SK-N-SH treated with all-trans-retinoic acid at 6 μM for 48 hours (cell line): ENCODE measurements around the gene CHDH.
A peak's percentile ranks its signal among the peaks of the same experiment; 100 is the strongest.

Experiments used
- ATAC-seq: fragments of 200-7000 bp; cut with Tn5 transposase; 3 replicates; pipeline ENCODE4 v1.9.1; 2020; ENCODE audit warnings: mild to moderate bottlenecking, moderate library complexity
- ARNTL ChIP-seq: fragments of 450-650 bp; formaldehyde crosslinking; IDR thresholded peaks from 2 replicates; pipeline ENCODE4 v1.5.0; 2020; ENCODE audit warnings: low read depth, mild to moderate bottlenecking, moderate library complexity, borderline replicate concordance
- BACH2 ChIP-seq: fragments of 250-450 bp; sonication (Bioruptor Pico); IDR thresholded peaks from 2 replicates; pipeline ENCODE4 v1.9.0; 2021; ENCODE audit warnings: mild to moderate bottlenecking, borderline replicate concordance
- CSDC2 ChIP-seq: fragments of 250-450 bp; sonication (Bioruptor Pico); IDR thresholded peaks from 2 replicates; pipeline ENCODE4 v1.5.0; 2020; ENCODE audit warnings: mild to moderate bottlenecking, moderate library complexity
- ESRRG ChIP-seq: fragments of 250-450 bp; sonication (Bioruptor Pico); IDR thresholded peaks from 2 replicates; pipeline ENCODE4 v1.6.1; 2021; ENCODE audit warnings: mild to moderate bottlenecking
- GLIS3 ChIP-seq: fragments of 250-450 bp; sonication (Bioruptor Pico); IDR thresholded peaks from 2 replicates; pipeline ENCODE4 v1.5.0; 2020; ENCODE audit warnings: mild to moderate bottlenecking, moderate library complexity
- OSR1 ChIP-seq: fragments of 250-450 bp; sonication (Bioruptor Pico); IDR thresholded peaks from 2 replicates; pipeline ENCODE4 v1.8.0; 2022; ENCODE audit warnings: moderate library complexity, mild to moderate bottlenecking, inconsistent platforms
- PATZ1 ChIP-seq: fragments of 250-450 bp; sonication (Bioruptor Pico); IDR thresholded peaks from 2 replicates; pipeline ENCODE4 v1.8.0; 2020; ENCODE audit warnings: mild to moderate bottlenecking, moderate library complexity, borderline replicate concordance
- PPARA ChIP-seq: fragments of 250-450 bp; sonication (Bioruptor Pico); IDR thresholded peaks from 2 replicates; pipeline ENCODE4 v1.5.0; 2020; ENCODE audit warnings: mild to moderate bottlenecking, borderline replicate concordance
- RARB ChIP-seq: fragments of 250-450 bp; sonication (Bioruptor Pico); IDR thresholded peaks from 2 replicates; pipeline ENCODE4 v1.8.0; 2021; ENCODE audit warnings: mild to moderate bottlenecking, moderate library complexity
- SNAI2 ChIP-seq: fragments of 250-450 bp; sonication (Bioruptor Pico); IDR thresholded peaks from 2 replicates; pipeline ENCODE4 v1.5.0; 2020; ENCODE audit warnings: mild to moderate bottlenecking, moderate library complexity
- TCF4 ChIP-seq: fragments of 250-450 bp; sonication (Bioruptor Pico); IDR thresholded peaks from 2 replicates; pipeline ENCODE4 v1.8.0; 2021; ENCODE audit warnings: mild to moderate bottlenecking, moderate library complexity, borderline replicate concordance
- TOX ChIP-seq: fragments of 250-450 bp; sonication (Bioruptor Pico); IDR thresholded peaks from 2 replicates; pipeline ENCODE4 v1.8.0; 2021; ENCODE audit warnings: mild to moderate bottlenecking, moderate library complexity, borderline replicate concordance
- ZC3H10 ChIP-seq: fragments of 250-450 bp; sonication (Bioruptor Pico); IDR thresholded peaks from 2 replicates; pipeline ENCODE4 v1.5.1; 2021; ENCODE audit warnings: mild to moderate bottlenecking, moderate library complexity
- ZFP3 ChIP-seq: fragments of 250-450 bp; sonication (Bioruptor Pico); IDR thresholded peaks from 2 replicates; pipeline ENCODE4 v1.5.0; 2020; ENCODE audit warnings: mild to moderate bottlenecking, moderate library complexity
- ZFP30 ChIP-seq: fragments of 450-650 bp; formaldehyde crosslinking; IDR thresholded peaks from 2 replicates; pipeline ENCODE4 v1.5.0; 2022; ENCODE audit warnings: mild to moderate bottlenecking, moderate library complexity
- ZNF565 ChIP-seq: fragments of 450-650 bp; formaldehyde crosslinking; conservative IDR thresholded peaks from 2 replicates; pipeline ENCODE4 v1.5.0; 2020; ENCODE audit warnings: low read depth, mild to moderate bottlenecking, moderate library complexity
- ZNF70 ChIP-seq: fragments of 450-650 bp; formaldehyde crosslinking; IDR thresholded peaks from 2 replicates; pipeline ENCODE4 v1.5.0; 2020; ENCODE audit warnings: mild to moderate bottlenecking, moderate library complexity
- ZNF8 ChIP-seq: fragments of 450-650 bp; formaldehyde crosslinking; IDR thresholded peaks from 2 replicates; pipeline ENCODE4 v1.5.0; 2020; ENCODE audit warnings: mild to moderate bottlenecking, moderate library complexity
- TF ChIP-seq, protein P1 (sequence below): fragments of 250-450 bp; sonication (Bioruptor Pico); IDR thresholded peaks from 2 replicates; pipeline ENCODE4 v1.8.0; 2021; ENCODE audit warnings: low read depth, mild to moderate bottlenecking, moderate library complexity, borderline replicate concordance
- TF ChIP-seq, protein P2 (sequence below): fragments of 250-450 bp; sonication (Bioruptor Pico); IDR thresholded peaks from 2 replicates; pipeline ENCODE4 v1.5.1; 2020; ENCODE audit warnings: low read depth, mild to moderate bottlenecking, moderate library complexity
- TF ChIP-seq, protein P3 (sequence below): fragments of 250-450 bp; sonication (Bioruptor Pico); IDR thresholded peaks from 2 replicates; pipeline ENCODE4 v1.5.1; 2021; ENCODE audit warnings: mild to moderate bottlenecking, moderate library complexity
- TF ChIP-seq, protein P4 (sequence below): fragments of 250-450 bp; sonication (Bioruptor Pico); IDR thresholded peaks from 2 replicates; pipeline ENCODE4 v1.5.0; 2020; ENCODE audit warnings: mild to moderate bottlenecking, moderate library complexity

CHDH gene

DNA sequence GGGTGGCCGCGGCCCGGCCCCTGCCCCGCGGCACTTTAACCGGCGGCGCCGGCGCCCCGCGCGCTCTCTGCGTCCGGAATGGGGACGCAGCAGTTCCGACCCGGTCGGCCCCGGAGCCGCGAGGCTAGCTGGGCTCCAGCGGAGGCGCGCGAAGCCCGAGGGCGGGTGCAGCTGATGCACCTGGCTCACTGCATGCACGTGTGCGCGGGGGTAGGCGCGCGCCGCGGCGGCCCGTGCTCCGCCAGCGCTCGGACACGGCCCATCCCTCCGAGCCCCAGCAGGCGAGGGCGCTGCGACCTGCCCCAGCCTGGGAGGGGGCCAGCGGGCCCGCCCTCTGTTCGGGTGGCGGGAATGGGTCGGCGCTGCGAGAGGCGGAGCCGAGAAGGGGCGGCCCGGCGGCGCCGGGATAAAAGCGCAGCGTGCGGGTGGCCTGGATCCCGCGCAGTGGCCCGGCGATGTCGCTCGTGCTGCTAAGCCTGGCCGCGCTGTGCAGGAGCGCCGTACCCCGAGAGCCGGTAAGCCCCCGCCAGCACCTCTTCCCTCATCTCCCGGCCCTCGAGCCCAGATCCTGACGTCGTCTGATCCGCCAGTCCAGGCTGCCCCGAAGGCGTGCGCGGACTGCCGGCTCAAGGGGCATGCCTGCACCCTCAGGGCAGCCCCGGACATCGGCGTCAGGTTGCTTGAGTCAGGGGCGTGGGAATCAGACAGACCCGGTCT is at the start of gene CHDH, which contains the start of gene IL17RB:
Gene CHDH (minus strand): TSS at position 286 of the 717 bp plus-strand sequence. CDS start 22,411 bp downstream, outside the sequence.
Gene IL17RB (plus strand): TSS at position 435 of the 717 bp plus-strand sequence. CDS start 21 bp downstream, at position 456.
- no peak for TF ChIP-seq ZNF70 (CRISPR knock-in tag)
- no peak for TF ChIP-seq ZNF8 (CRISPR knock-in tag)
- no peak for TF ChIP-seq ZFP30 (CRISPR knock-in tag)
- no peak for TF ChIP-seq PATZ1 (CRISPR knock-in tag)
- no peak for TF ChIP-seq ZFP3 (CRISPR knock-in tag)
- no peak for TF ChIP-seq SNAI2 (CRISPR knock-in tag)
- no peak for TF ChIP-seq RARB
- TF ChIP-seq ESRRG (CRISPR knock-in tag): no peak
- TF ChIP-seq, protein P1, sequence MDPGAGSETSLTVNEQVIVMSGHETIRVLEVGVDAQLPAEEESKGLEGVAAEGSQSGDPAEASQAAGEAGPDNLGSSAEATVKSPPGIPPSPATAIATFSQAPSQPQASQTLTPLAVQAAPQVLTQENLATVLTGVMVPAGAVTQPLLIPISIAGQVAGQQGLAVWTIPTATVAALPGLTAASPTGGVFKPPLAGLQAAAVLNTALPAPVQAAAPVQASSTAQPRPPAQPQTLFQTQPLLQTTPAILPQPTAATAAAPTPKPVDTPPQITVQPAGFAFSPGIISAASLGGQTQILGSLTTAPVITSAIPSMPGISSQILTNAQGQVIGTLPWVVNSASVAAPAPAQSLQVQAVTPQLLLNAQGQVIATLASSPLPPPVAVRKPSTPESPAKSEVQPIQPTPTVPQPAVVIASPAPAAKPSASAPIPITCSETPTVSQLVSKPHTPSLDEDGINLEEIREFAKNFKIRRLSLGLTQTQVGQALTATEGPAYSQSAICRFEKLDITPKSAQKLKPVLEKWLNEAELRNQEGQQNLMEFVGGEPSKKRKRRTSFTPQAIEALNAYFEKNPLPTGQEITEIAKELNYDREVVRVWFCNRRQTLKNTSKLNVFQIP: no peak
- TF ChIP-seq, protein P2, sequence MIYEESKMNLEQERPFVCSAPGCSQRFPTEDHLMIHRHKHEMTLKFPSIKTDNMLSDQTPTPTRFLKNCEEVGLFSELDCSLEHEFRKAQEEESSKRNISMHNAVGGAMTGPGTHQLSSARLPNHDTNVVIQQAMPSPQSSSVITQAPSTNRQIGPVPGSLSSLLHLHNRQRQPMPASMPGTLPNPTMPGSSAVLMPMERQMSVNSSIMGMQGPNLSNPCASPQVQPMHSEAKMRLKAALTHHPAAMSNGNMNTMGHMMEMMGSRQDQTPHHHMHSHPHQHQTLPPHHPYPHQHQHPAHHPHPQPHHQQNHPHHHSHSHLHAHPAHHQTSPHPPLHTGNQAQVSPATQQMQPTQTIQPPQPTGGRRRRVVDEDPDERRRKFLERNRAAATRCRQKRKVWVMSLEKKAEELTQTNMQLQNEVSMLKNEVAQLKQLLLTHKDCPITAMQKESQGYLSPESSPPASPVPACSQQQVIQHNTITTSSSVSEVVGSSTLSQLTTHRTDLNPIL: no peak
- TF ChIP-seq, protein P3, sequence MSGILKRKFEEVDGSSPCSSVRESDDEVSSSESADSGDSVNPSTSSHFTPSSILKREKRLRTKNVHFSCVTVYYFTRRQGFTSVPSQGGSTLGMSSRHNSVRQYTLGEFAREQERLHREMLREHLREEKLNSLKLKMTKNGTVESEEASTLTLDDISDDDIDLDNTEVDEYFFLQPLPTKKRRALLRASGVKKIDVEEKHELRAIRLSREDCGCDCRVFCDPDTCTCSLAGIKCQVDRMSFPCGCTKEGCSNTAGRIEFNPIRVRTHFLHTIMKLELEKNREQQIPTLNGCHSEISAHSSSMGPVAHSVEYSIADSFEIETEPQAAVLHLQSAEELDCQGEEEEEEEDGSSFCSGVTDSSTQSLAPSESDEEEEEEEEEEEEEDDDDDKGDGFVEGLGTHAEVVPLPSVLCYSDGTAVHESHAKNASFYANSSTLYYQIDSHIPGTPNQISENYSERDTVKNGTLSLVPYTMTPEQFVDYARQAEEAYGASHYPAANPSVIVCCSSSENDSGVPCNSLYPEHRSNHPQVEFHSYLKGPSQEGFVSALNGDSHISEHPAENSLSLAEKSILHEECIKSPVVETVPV (CRISPR knock-in tag): no peak
- no peak for TF ChIP-seq PPARA (CRISPR knock-in tag)
- no peak for TF ChIP-seq OSR1
- no peak for TF ChIP-seq ZNF565 (CRISPR knock-in tag)
- TF ChIP-seq CSDC2 (CRISPR knock-in tag): no peak
- no peak for TF ChIP-seq GLIS3 (CRISPR knock-in tag)
- TF ChIP-seq BACH2 (CRISPR knock-in tag): no peak
- TF ChIP-seq, protein P4, sequence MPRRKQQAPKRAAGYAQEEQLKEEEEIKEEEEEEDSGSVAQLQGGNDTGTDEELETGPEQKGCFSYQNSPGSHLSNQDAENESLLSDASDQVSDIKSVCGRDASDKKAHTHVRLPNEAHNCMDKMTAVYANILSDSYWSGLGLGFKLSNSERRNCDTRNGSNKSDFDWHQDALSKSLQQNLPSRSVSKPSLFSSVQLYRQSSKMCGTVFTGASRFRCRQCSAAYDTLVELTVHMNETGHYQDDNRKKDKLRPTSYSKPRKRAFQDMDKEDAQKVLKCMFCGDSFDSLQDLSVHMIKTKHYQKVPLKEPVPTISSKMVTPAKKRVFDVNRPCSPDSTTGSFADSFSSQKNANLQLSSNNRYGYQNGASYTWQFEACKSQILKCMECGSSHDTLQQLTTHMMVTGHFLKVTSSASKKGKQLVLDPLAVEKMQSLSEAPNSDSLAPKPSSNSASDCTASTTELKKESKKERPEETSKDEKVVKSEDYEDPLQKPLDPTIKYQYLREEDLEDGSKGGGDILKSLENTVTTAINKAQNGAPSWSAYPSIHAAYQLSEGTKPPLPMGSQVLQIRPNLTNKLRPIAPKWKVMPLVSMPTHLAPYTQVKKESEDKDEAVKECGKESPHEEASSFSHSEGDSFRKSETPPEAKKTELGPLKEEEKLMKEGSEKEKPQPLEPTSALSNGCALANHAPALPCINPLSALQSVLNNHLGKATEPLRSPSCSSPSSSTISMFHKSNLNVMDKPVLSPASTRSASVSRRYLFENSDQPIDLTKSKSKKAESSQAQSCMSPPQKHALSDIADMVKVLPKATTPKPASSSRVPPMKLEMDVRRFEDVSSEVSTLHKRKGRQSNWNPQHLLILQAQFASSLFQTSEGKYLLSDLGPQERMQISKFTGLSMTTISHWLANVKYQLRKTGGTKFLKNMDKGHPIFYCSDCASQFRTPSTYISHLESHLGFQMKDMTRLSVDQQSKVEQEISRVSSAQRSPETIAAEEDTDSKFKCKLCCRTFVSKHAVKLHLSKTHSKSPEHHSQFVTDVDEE (CRISPR knock-in tag): no peak
- TF ChIP-seq TOX: no peak
- TF ChIP-seq ARNTL (CRISPR knock-in tag): no peak
- ATAC-seq: peak; percentile 39

GRCh38 chr3:53892286-53892637 is 46.0 kb upstream of the CHDH start:
- no peak for TF ChIP-seq PPARA (CRISPR knock-in tag)
- TF ChIP-seq ZNF565 (CRISPR knock-in tag): 0 out of 2 replicates have a peak, but pooled peaks have one; percentile 5
- no peak for ATAC-seq

DNA sequence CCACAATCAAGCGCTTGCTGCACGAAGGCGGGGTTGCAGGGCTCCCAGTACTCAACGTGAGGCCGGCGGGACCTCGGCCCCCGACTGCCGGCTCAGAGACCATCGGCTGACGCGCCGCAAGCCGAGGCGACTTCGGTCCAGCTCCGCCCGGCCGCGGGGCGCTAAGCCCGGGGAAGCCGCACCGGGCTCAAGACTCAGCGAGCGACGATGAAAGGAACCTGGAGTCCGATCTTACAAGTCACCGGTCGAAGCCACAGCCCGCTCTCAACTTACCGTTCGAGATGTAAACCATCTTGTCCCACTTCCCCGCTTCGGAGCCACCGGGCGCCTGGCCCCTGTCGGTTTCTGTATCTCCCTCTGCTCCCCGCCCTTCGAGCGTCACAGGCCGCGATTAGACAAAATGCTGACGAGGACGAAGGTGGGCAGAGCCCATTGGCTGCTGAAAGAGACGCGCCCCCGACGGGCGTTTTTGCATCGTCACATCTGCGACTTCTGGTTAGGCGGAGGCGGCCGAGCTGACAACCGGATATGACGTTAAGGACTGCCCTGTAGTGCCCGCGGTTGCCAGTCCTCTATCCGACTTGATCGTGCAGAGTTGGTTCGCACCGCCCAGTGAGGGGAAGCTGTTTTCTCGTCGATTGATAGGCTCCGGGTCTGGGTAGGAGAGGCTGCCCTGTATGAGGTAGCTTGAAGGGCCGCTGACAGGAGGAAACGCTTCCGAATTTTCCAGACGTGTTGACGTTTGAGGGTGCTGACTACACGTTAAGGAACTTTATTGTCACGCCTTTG is 45.5 kb upstream of the CHDH start, which contains the start of gene SELENOK:
Gene SELENOK (minus strand): TSS at position 363 of the 789 bp plus-strand sequence.
- ATAC-seq: peak; percentile 99
- no peak for TF ChIP-seq OSR1
- no peak for TF ChIP-seq TCF4 (CRISPR knock-in tag)
- no peak for TF ChIP-seq ZC3H10 (CRISPR knock-in tag)
- no peak for TF ChIP-seq RARB
- no peak for TF ChIP-seq TOX
- no peak for TF ChIP-seq SNAI2 (CRISPR knock-in tag)
- peak; percentile 72; the same call in 1 of the 2 replicates for TF ChIP-seq CSDC2 (CRISPR knock-in tag)
- TF ChIP-seq, protein P4 (CRISPR knock-in tag): peak; percentile 73; the same call in 1 of the 2 replicates
- TF ChIP-seq ESRRG (CRISPR knock-in tag): no peak
- no peak for TF ChIP-seq ZNF70 (CRISPR knock-in tag)
- TF ChIP-seq, protein P2: no peak
- TF ChIP-seq ZFP3 (CRISPR knock-in tag): no peak
- TF ChIP-seq ZFP30 (CRISPR knock-in tag): no peak
